Liver (tissue), 9 donors: Measurements from ENCODE around the gene VIM. TPM values are rescaled to one million over a fixed set of nuclear protein-coding genes. Genes with fewer than 3 reads are reported as not detected.

Experiments used
- DNase-seq: peaks from one replicate; pipeline ENCODE4 v3.0.0-alpha.2; 2017; ENCODE audit warnings: low spot score
- H3K27ac ChIP-seq, 2 donors: one replicate each; pipeline ENCODE4 v1.7.0; 2013; ENCODE audit warnings: inconsistent platforms in 2 of 2, low read length in 2 of 2, control low read depth in 1 of 2, low read depth in 1 of 2, mild to moderate bottlenecking in 1 of 2
- H3K27me3 ChIP-seq, 4 donors: one replicate each; pipeline versions ENCODE4 v1.6.1 to v1.7.0; 2013; ENCODE audit warnings: low read length in 3 of 4, inconsistent platforms in 1 of 4, mild to moderate bottlenecking in 1 of 4, moderate library complexity in 1 of 4; ENCODE audit not compliant: control insufficient read depth in 4 of 4, insufficient read depth in 4 of 4
- H3K36me3 ChIP-seq, 4 donors: one replicate each; pipeline versions ENCODE4 v1.6.1 to v1.7.0; 2013; ENCODE audit warnings: low read length in 3 of 4, mild to moderate bottlenecking in 3 of 4, low read depth in 1 of 4, moderate library complexity in 1 of 4; ENCODE audit not compliant: control insufficient read depth in 4 of 4, insufficient read depth in 3 of 4
- H3K4me1 ChIP-seq, 4 donors: one replicate each; pipeline versions ENCODE4 v1.6.1 to v1.7.0; 2013; ENCODE audit warnings: low read length in 3 of 4, mild to moderate bottlenecking in 3 of 4, moderate library complexity in 1 of 4; ENCODE audit not compliant: control insufficient read depth in 4 of 4, insufficient read depth in 4 of 4
- H3K4me3 ChIP-seq, 3 donors: one replicate each; pipeline versions ENCODE4 v1.6.1 to v1.7.0; 2013; ENCODE audit warnings: low read length in 3 of 3, control low read depth in 1 of 3, low read depth in 1 of 3, mild to moderate bottlenecking in 1 of 3
- H3K9ac ChIP-seq, 2 donors: one replicate each; pipeline ENCODE4 v1.7.0; 2013; ENCODE audit warnings: low read length in 2 of 2, mild to moderate bottlenecking in 2 of 2, moderate library complexity in 2 of 2, control low read depth in 1 of 2, low read depth in 1 of 2
- H3K9me3 ChIP-seq, 4 donors: one replicate each; pipeline versions ENCODE4 v1.6.1 to v1.7.0; 2013; ENCODE audit warnings: low read length in 3 of 4; ENCODE audit not compliant: control insufficient read depth in 4 of 4
- ATF3 ChIP-seq: IDR thresholded peaks from 2 replicates; pipeline ENCODE4 v1.6.1; 2016; ENCODE audit warnings: antibody characterized with exemption
- CTCF ChIP-seq: fragments of 150-350 bp; IDR thresholded peaks from 2 replicates; pipeline ENCODE4 v1.5.1; 2017; ENCODE audit warnings: improper control_type of control experiment, low read depth, low read length; ENCODE audit not compliant: missing input control
- EGR1 ChIP-seq, 2 donors: IDR thresholded peaks; 2 replicates each; pipeline ENCODE4 v1.6.1; 2016 to 2018; ENCODE audit warnings: antibody characterized with exemption in 2 of 2, low read depth in 2 of 2
- FOXA1 ChIP-seq: IDR thresholded peaks from 2 replicates; pipeline ENCODE4 v1.6.1; 2016; ENCODE audit warnings: antibody characterized with exemption
- FOXA2 ChIP-seq: IDR thresholded peaks from 2 replicates; pipeline ENCODE4 v1.6.1; 2016; ENCODE audit warnings: antibody characterized with exemption
- GABPA ChIP-seq, 2 donors: IDR thresholded peaks in 1 of 2; conservative IDR thresholded peaks in 1 of 2; 2 replicates each; pipeline ENCODE4 v1.6.1; 2016; ENCODE audit warnings: antibody characterized with exemption in 2 of 2, mild to moderate bottlenecking in 1 of 2, moderate library complexity in 1 of 2
- HNF4A ChIP-seq, 2 donors: conservative IDR thresholded peaks; 2 replicates each; pipeline ENCODE4 v1.6.1; 2016; ENCODE audit warnings: antibody characterized with exemption in 2 of 2, mild to moderate bottlenecking in 2 of 2
- HNF4G ChIP-seq: IDR thresholded peaks from 2 replicates; pipeline ENCODE4 v1.6.1; 2016; ENCODE audit warnings: antibody characterized with exemption
- JUND ChIP-seq, 2 donors: IDR thresholded peaks; 2 replicates each; pipeline ENCODE4 v1.6.1; 2016; ENCODE audit warnings: antibody characterized with exemption in 2 of 2
- MAX ChIP-seq: IDR thresholded peaks from 2 replicates; pipeline ENCODE4 v1.6.1; 2016; ENCODE audit warnings: antibody characterized with exemption
- NR2F2 ChIP-seq: IDR thresholded peaks from 2 replicates; pipeline ENCODE4 v1.6.1; 2016; ENCODE audit warnings: antibody characterized with exemption
- RAD21 ChIP-seq, 2 donors: IDR thresholded peaks; 2 replicates each; pipeline ENCODE4 v1.6.1; 2016; ENCODE audit warnings: antibody characterized with exemption in 2 of 2, mild to moderate bottlenecking in 2 of 2
- REST ChIP-seq: IDR thresholded peaks from 2 replicates; pipeline ENCODE4 v1.6.1; 2016; ENCODE audit warnings: antibody characterized with exemption, mild to moderate bottlenecking
- RXRA ChIP-seq, 2 donors: IDR thresholded peaks; 2 replicates each; pipeline ENCODE4 v1.6.1; 2017 to 2018; ENCODE audit warnings: antibody characterized with exemption in 2 of 2, mild to moderate bottlenecking in 1 of 2
- SP1 ChIP-seq: IDR thresholded peaks from 2 replicates; pipeline ENCODE4 v1.6.1; 2018; ENCODE audit warnings: antibody characterized with exemption, mild to moderate bottlenecking
- TAF1 ChIP-seq: conservative IDR thresholded peaks from 2 replicates; pipeline ENCODE4 v1.6.1; 2016; ENCODE audit warnings: antibody characterized with exemption, mild to moderate bottlenecking
- YY1 ChIP-seq: IDR thresholded peaks from 2 replicates; pipeline ENCODE4 v1.6.1; 2016; ENCODE audit warnings: antibody characterized with exemption, mild to moderate bottlenecking
- ZBTB33 ChIP-seq: IDR thresholded peaks from 2 replicates; pipeline ENCODE4 v1.6.1; 2016; ENCODE audit warnings: antibody characterized with exemption
- WGBS: extraction: QIAGEN DNeasy Blood & Tissue Kit; methylation state at CpG from one replicate; pipeline ENCODE4 v1.1.7; 2013; 5-methylcytosine and 5-hydroxymethylcytosine counted together
- polyA plus RNA-seq, 2 donors: library from polyadenylated mRNA; stranded (reverse) in 1 of 2; unstranded in 1 of 2; fragments of 200-250 nt in 1 of 2; fragments of >200 nt in 1 of 2; fragmentation: Nextera tagmentation in 1 of 2; extraction: Ambion mirVana in 1 of 2; gene quantifications; one replicate each; pipeline versions ENCODE4 v1.2.1 to v1.2.3, GENCODE V29; 2013 to 2015
- total RNA-seq, 2 donors: library from RNA; depleted of rRNA; stranded (reverse); fragments of >200 nt; gene quantifications; one replicate each; pipeline ENCODE4 v1.2.3, GENCODE V29; 2014
- donor health status: healthy.
- donor health status: healthy.
- donor health status: healthy.
- donor health status: healthy.
- donor health status: healthy.

The VIM gene
- total and polyA plus RNA-seq, 4 donors: 42.5 to 212 (median 100) TPM

GRCh38 chr10:17185873-17186272 lies 42.2 kb upstream of the VIM start:
- Histone ChIP-seq H3K27ac (no peak overlapping the region), H3K4me1 (no peaks in the 10 kb centered on the region), H3K36me3 (no peaks in the 10 kb centered on the region), H3K9me3 (no peaks in the 10 kb centered on the region), H3K9ac (no peak overlapping the region), H3K4me3 (no peak overlapping the region), H3K27me3 (no peaks in the 10 kb centered on the region)
- WGBS: over 99% methylated on average over 3 of the region's 3 CpGs
- no peak for DNase-seq
- no peak for TF ChIP-seq FOXA2
- TF ChIP-seq ZBTB33: no peak
- TF ChIP-seq NR2F2: no peak
- TF ChIP-seq CTCF: no peak
- TF ChIP-seq GABPA (IDR thresholded peaks at IDR 0.05 in 1 of 2, conservative IDR thresholded peaks at IDR 0.05 in 1 of 2): no peak
- no peak for TF ChIP-seq JUND (IDR thresholded peaks at IDR 0.05)
- TF ChIP-seq EGR1 (IDR thresholded peaks at IDR 0.05; ENCODE audit: low read depth in 2 of 2): no peak

- 91% methylated on average over 3 of the region's 3 CpGs for WGBS
- Histone ChIP-seq H3K36me3 (no peaks in the 10 kb centered on the region), H3K9me3 (no peaks in the 10 kb centered on the region), H3K27ac (no peak overlapping the region), H3K4me3 (no peak overlapping the region), H3K4me1 (no peaks in the 10 kb centered on the region), H3K27me3 (no peaks in the 10 kb centered on the region), H3K9ac (no peak overlapping the region)
- no peak for TF ChIP-seq REST
- TF ChIP-seq FOXA1: no peak
- TF ChIP-seq ZBTB33: no peak
- TF ChIP-seq SP1: no peak
- no peak for TF ChIP-seq HNF4G
- TF ChIP-seq MAX: no peak
- TF ChIP-seq EGR1 (IDR thresholded peaks at IDR 0.05; ENCODE audit: low read depth in 2 of 2): no peak
- no peak for TF ChIP-seq GABPA (IDR thresholded peaks at IDR 0.05 in 1 of 2, conservative IDR thresholded peaks at IDR 0.05 in 1 of 2)
- TF ChIP-seq ATF3: no peak
- TF ChIP-seq RXRA (IDR thresholded peaks at IDR 0.05): no peak
- no peak for TF ChIP-seq HNF4A (conservative IDR thresholded peaks at IDR 0.05)
- TF ChIP-seq JUND (IDR thresholded peaks at IDR 0.05): no peak
- TF ChIP-seq RAD21 (IDR thresholded peaks at IDR 0.05): no peak
- no peak for TF ChIP-seq CTCF
- TF ChIP-seq YY1: no peak
- no peak for TF ChIP-seq TAF1
- DNase-seq: no peak
Measured at GRCh38 chr10:17188644-17189172, 39.3 kb upstream of the VIM start.
